Prostate gland (tissue), 2 donors: ENCODE measurements around the gene PCDH9. TPM values are rescaled to one million over a fixed set of nuclear protein-coding genes. Genes with fewer than 3 reads are reported as not detected.
"Not testable (repeated sequence)": the region's sequence is repeated elsewhere in the genome, so short reads cannot be mapped to it uniquely, and the experiment has no call there.

Source experiments
- DNase-seq: peaks from one replicate; pipeline ENCODE4 v3.0.0-alpha.2; 2019; ENCODE audit warnings: low spot score
- H3K27ac ChIP-seq, 2 donors: fragments of 200-600 bp; sonication (generic); 2 replicates each; pipeline ENCODE4 v1.5.1; 2017 to 2019
- H3K27me3 ChIP-seq: fragments of 200-600 bp; sonication (generic); replicated peaks from 2 replicates; pipeline ENCODE4 v1.5.1; 2019; ENCODE audit not compliant: insufficient read depth
- H3K36me3 ChIP-seq, 2 donors: fragments of 200-600 bp; sonication (generic); 1 replicate in 1 of 2; 2 replicates in 1 of 2; pipeline versions ENCODE4 v1.5.1 to v1.8.1; 2017 to 2019
- H3K4me1 ChIP-seq: fragments of 200-600 bp; sonication (generic); replicated peaks from 2 replicates; pipeline ENCODE4 v1.5.1; 2019
- H3K4me3 ChIP-seq, 2 donors: fragments of 200-600 bp; sonication (generic); 2 replicates each; pipeline ENCODE4 v1.5.1; 2017 to 2019
- H3K9me3 ChIP-seq: fragments of 200-600 bp; sonication (generic); 2 replicates; pipeline ENCODE4 v1.5.1; 2017
- CTCF ChIP-seq, 4 experiments: fragments of 200-600 bp in 2 of 4; fragments of 450-650 bp in 2 of 4; sonication (generic) in 2 of 4; IDR thresholded peaks; 1 replicate in 3 of 4; 2 replicates in 1 of 4; pipeline ENCODE4 v1.5.1; 2016 to 2019; ENCODE audit warnings: antibody characterized with exemption in 4 of 4, mild to moderate bottlenecking in 2 of 4, moderate library complexity in 2 of 4
- POLR2A ChIP-seq: fragments of 450-650 bp; IDR thresholded peaks from one replicate; pipeline ENCODE4 v1.6.1; 2016; ENCODE audit warnings: antibody characterized with exemption, mild to moderate bottlenecking
- POLR2AphosphoS5 ChIP-seq: sonication (generic); formaldehyde crosslinking; IDR thresholded peaks from one replicate; pipeline ENCODE4 v1.6.1; 2017; ENCODE audit warnings: antibody characterized with exemption
- WGBS: methylation state at CpG from one replicate; pipeline ENCODE4 v1.1.5; 2018; 5-methylcytosine and 5-hydroxymethylcytosine counted together
- intact Hi-C: fragments of 100-400 bp; cut with DNase I; formaldehyde crosslinking; loops from one replicate; pipeline ENCODE4 v1.14.2; 2022
- small RNA-seq, 2 donors: library from RNA; depleted of rRNA; stranded (forward); fragments of <200 nt; gene quantifications; one replicate each; pipeline ENCODE3, GENCODE V24; 2016
- total RNA-seq, 2 donors: library from RNA; depleted of rRNA; stranded (reverse); fragments of >200 nt; gene quantifications; one replicate each; pipeline ENCODE4 v1.1.0, GENCODE V29; 2016

Gene PCDH9
- total RNA-seq, 2 donors from 2014 or later: 1.8 to 5.5 TPM

- no peaks in the 10 kb centered on the region for H3K27me3 ChIP-seq
- 13% methylated on average over 5 of the region's 5 CpGs for WGBS
- no peaks in the 10 kb centered on the region for H3K36me3 ChIP-seq
- DNase-seq: no peak
- H3K9me3 ChIP-seq: no peaks in the 10 kb centered on the region
- TF ChIP-seq POLR2A (no peak), POLR2AphosphoS5 (no peak), CTCF (IDR thresholded peaks at IDR 0.05) (no peak)
- no peak overlapping the region for H3K4me3 ChIP-seq
- no peaks in the 10 kb centered on the region for H3K4me1 ChIP-seq
- H3K27ac ChIP-seq: no peak overlapping the region
- intact Hi-C loops: no loop called here
These were observed 965.2 kb downstream of the PCDH9 start for GRCh38 chr13:66264971-66265370.

- WGBS: 90% methylated on average over 1 of the region's 1 CpG
- Histone ChIP-seq H3K27me3 (no peaks in the 10 kb centered on the region), H3K4me3 (no peak overlapping the region), H3K36me3 (no peaks in the 10 kb centered on the region), H3K4me1 (no peaks in the 10 kb centered on the region), H3K9me3 (no peaks in the 10 kb centered on the region), H3K27ac (no peak overlapping the region)
- DNase-seq: no peak
- TF ChIP-seq CTCF (IDR thresholded peaks at IDR 0.05) (no peak), POLR2AphosphoS5 (no peak), POLR2A (no peak)
- intact Hi-C loops: no loop called here
These were observed 967.8 kb downstream of the PCDH9 start for GRCh38 chr13:66262330-66262729.

GRCh38 chr13:66259426-66259825 is 970.7 kb downstream of the PCDH9 start:
- H3K9me3 ChIP-seq, H3K4me3 ChIP-seq, H3K36me3 ChIP-seq, intact Hi-C loops, DNase-seq, H3K4me1 ChIP-seq, H3K27me3 ChIP-seq, H3K27ac ChIP-seq: not testable (repeated sequence)
- 97% methylated on average over 17 of the region's 17 CpGs for WGBS

Small RNA genes within 50 kb of the gene (small RNA-seq; reads per million reads assigned to genes)
- gene RNU7-87P: 0 reads per million in 2 donors
